ENCODE results near the gene UGDH. TPM values are rescaled to one million over a fixed set of nuclear protein-coding genes. Genes with fewer than 3 reads are reported as not detected.

Gene UGDH
- total and polyA plus RNA-seq, 9 of the 15 experiments (the other 6 are each of a cell fraction or from before 2014, with no cell fraction given) = 5.5 to 21.7 (median 16.2) TPM

DNA sequence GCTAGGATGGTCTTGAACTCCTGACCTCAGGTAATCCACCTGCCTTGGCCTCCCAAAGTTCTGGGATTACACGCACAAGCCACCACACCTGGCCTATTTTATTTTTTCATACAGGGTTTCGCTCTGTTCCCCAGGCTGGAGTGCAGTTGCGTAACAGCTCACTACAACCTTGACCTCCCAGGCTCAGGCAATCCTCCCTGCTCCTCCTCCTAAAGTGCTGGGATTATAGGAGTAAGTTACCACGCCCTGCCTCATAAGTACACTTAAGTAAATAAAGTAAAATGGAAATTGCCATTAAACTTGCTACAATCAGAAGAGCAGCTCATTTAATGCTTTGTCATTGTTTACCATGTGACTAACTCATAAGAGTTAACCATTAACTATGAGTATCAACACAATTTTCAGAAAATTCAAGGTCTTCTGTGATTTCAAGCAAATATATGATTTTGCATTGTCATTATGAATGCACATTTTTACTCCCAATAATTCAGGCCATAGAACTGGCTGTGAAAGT lies 12.3 kb downstream of the UGDH start (continued):
- TF ChIP-seq, protein P1, sequence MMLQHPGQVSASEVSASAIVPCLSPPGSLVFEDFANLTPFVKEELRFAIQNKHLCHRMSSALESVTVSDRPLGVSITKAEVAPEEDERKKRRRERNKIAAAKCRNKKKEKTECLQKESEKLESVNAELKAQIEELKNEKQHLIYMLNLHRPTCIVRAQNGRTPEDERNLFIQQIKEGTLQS (IDR thresholded peaks at IDR 0.05) = peak; percentile 49; the same call in 1 of the 2 replicates
- TF ChIP-seq, protein P1 (CRISPR knock-in tag; conservative IDR thresholded peaks at IDR 0.05) = no peak
- TF ChIP-seq MEF2D (tag; conservative IDR thresholded peaks at IDR 0.05; ENCODE audit: low read depth) (no peak), ZEB2 (IDR thresholded peaks at IDR 0.05) (0 out of 2 replicates have a peak, but pooled peaks have one; percentile 40), HDAC1 (IDR thresholded peaks at IDR 0.05) (0 out of 4 replicates have a peak, but pooled peaks of 1 of the 2 experiments have one; percentile 20), JUNB (CRISPR knock-in tag; conservative IDR thresholded peaks at IDR 0.05) (no peak), FOXA1 (IDR thresholded peaks at IDR 0.05; ENCODE audit: borderline replicate concordance) (peak; percentile 60; the same call in 1 of the 2 replicates), XRCC3 (IDR thresholded peaks at IDR 0.05) (no peak), RFX7 (CRISPR knock-in tag; IDR thresholded peaks at IDR 0.05) (no peak), CC2D1A (IDR thresholded peaks at IDR 0.05) (no peak), HEY1 (CRISPR knock-in tag; IDR thresholded peaks at IDR 0.05; ENCODE audit: borderline replicate concordance) (no peak), MAFG (tag; conservative IDR thresholded peaks at IDR 0.05) (peak; percentile 94), IRF2 (CRISPR knock-in tag; IDR thresholded peaks at IDR 0.05) (no peak), TEAD4 (IDR thresholded peaks at IDR 0.05; ENCODE audit: low read length) (no peak), TEAD4 (CRISPR knock-in tag; IDR thresholded peaks at IDR 0.05; ENCODE audit: borderline replicate concordance) (no peak), PPARD (CRISPR knock-in tag; IDR thresholded peaks at IDR 0.05) (no peak), MAFF (IDR thresholded peaks at IDR 0.05; ENCODE audit: low read length) (peak; percentile 76), ZNF507 (tag; conservative IDR thresholded peaks at IDR 0.05) (no peak), ZNF146 (CRISPR knock-in tag; IDR thresholded peaks at IDR 0.05; ENCODE audit: unreplicated experiment) (no peak), JUND (IDR thresholded peaks at IDR 0.05; ENCODE audit: borderline replicate concordance, low read depth, low read length) (0 out of 2 replicates have a peak, but pooled peaks have one; percentile 10), JUND (tag; IDR thresholded peaks at IDR 0.05; ENCODE audit: borderline replicate concordance, low read depth, low read length) (no peak; the same call in 2 of the 3 replicates), FOSL1 (tag; conservative IDR thresholded peaks at IDR 0.05) (0 out of 2 replicates have a peak, but pooled peaks have one; percentile 34), DMBX1 (CRISPR knock-in tag; IDR thresholded peaks at IDR 0.05; ENCODE audit: borderline replicate concordance) (no peak)
- TF ChIP-seq, protein P2, sequence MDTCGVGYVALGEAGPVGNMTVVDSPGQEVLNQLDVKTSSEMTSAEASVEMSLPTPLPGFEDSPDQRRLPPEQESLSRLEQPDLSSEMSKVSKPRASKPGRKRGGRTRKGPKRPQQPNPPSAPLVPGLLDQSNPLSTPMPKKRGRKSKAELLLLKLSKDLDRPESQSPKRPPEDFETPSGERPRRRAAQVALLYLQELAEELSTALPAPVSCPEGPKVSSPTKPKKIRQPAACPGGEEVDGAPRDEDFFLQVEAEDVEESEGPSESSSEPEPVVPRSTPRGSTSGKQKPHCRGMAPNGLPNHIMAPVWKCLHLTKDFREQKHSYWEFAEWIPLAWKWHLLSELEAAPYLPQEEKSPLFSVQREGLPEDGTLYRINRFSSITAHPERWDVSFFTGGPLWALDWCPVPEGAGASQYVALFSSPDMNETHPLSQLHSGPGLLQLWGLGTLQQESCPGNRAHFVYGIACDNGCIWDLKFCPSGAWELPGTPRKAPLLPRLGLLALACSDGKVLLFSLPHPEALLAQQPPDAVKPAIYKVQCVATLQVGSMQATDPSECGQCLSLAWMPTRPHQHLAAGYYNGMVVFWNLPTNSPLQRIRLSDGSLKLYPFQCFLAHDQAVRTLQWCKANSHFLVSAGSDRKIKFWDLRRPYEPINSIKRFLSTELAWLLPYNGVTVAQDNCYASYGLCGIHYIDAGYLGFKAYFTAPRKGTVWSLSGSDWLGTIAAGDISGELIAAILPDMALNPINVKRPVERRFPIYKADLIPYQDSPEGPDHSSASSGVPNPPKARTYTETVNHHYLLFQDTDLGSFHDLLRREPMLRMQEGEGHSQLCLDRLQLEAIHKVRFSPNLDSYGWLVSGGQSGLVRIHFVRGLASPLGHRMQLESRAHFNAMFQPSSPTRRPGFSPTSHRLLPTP (IDR thresholded peaks at IDR 0.05; ENCODE audit: borderline replicate concordance, extremely low read depth, insufficient read length) = no peak
- TF ChIP-seq, protein P3, sequence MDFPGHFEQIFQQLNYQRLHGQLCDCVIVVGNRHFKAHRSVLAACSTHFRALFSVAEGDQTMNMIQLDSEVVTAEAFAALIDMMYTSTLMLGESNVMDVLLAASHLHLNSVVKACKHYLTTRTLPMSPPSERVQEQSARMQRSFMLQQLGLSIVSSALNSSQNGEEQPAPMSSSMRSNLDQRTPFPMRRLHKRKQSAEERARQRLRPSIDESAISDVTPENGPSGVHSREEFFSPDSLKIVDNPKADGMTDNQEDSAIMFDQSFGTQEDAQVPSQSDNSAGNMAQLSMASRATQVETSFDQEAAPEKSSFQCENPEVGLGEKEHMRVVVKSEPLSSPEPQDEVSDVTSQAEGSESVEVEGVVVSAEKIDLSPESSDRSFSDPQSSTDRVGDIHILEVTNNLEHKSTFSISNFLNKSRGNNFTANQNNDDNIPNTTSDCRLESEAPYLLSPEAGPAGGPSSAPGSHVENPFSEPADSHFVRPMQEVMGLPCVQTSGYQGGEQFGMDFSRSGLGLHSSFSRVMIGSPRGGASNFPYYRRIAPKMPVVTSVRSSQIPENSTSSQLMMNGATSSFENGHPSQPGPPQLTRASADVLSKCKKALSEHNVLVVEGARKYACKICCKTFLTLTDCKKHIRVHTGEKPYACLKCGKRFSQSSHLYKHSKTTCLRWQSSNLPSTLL (IDR thresholded peaks at IDR 0.05) = no peak
